ENCODE results near the gene LIG1.

The LIG1 gene

GRCh38 chr19:48175578-48175977 lies 5.4 kb upstream of the LIG1 start:
- Histone ChIP-seq H3K9ac (ENCODE audit: low read length) (no peak overlapping the region), H3K9me3 (ENCODE audit: low read length) (no peaks in the 10 kb centered on the region), H3K4me3 (ENCODE audit: low read depth in 1 of 2, low read length in 2 of 2) (no peak overlapping the region), H3K27ac (ENCODE audit: low read depth, low read length) (no peak overlapping the region), H3K4me1 (ENCODE audit: insufficient read depth, low read length) (peaks cover 6% of the 10 kb centered on the region), H3K36me3 (ENCODE audit: insufficient read depth, low read length) (peaks cover 25% of the 10 kb centered on the region), H3K27me3 (ENCODE audit: control insufficient read depth in 1 of 2, insufficient read depth in 2 of 2, low read length in 2 of 2) (no peaks in the 10 kb centered on the region)

DNA sequence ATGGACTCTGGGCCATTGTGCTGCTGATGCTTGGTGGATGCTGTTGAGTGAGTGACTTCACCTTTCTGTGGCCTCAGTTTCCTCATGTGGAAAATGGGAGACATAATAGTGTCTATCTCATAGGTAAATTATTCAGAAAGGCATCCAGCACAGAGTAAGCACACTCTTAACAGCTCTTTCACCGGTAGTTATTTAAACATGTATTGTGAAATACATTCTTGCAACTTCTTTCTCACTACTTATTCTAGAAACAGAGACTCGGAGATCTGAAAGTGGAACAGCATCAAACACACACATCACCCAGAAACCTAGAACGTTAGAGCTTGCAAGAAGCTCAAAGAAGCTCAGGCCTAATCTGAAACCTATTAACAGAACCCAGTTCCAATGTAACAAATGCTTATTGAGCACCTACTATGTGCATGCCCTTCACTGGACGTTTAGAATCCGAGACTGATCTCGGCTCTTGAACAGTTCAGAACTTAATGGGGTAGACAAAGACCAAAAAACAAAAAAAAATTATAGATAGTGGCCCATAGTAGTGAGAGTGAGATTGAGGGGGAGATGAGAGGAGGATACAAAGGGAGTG lies 4.4 kb upstream of the LIG1 start:
- Histone ChIP-seq H3K9me3 (ENCODE audit: low read length) (no peaks in the 10 kb centered on the region), H3K9ac (ENCODE audit: low read length) (no peak overlapping the region), H3K36me3 (ENCODE audit: insufficient read depth, low read length) (peaks cover 22% of the 10 kb centered on the region), H3K4me1 (ENCODE audit: insufficient read depth, low read length) (peaks cover 6% of the 10 kb centered on the region), H3K4me3 (ENCODE audit: low read depth in 1 of 2, low read length in 2 of 2) (no peak overlapping the region), H3K27ac (ENCODE audit: low read depth, low read length) (no peak overlapping the region), H3K27me3 (ENCODE audit: control insufficient read depth in 1 of 2, insufficient read depth in 2 of 2, low read length in 2 of 2) (no peaks in the 10 kb centered on the region)

- H3K9me3 ChIP-seq (ENCODE audit: low read length) = no peaks in the 10 kb centered on the region
- H3K27ac ChIP-seq (ENCODE audit: low read depth, low read length) = no peak overlapping the region
- no peaks in the 10 kb centered on the region for H3K27me3 ChIP-seq (ENCODE audit: control insufficient read depth in 1 of 2, insufficient read depth in 2 of 2, low read length in 2 of 2)
- peak overlapping the region in 1 of 2 donors; percentile 98 for H3K4me3 ChIP-seq (ENCODE audit: low read depth in 1 of 2, low read length in 2 of 2)
- peaks cover 19% of the 10 kb centered on the region for H3K36me3 ChIP-seq (ENCODE audit: insufficient read depth, low read length)
- H3K9ac ChIP-seq (ENCODE audit: low read length) = no peak overlapping the region
- H3K4me1 ChIP-seq (ENCODE audit: insufficient read depth, low read length) = peaks cover 6% of the 10 kb centered on the region
These were observed 1.6 kb upstream of the LIG1 start for GRCh38 chr19:48171710-48172109.

GRCh38 chr19:48170817-48171347 lies 738 bp upstream of the LIG1 start:
- Histone ChIP-seq H3K4me3 (ENCODE audit: low read depth in 1 of 2, low read length in 2 of 2) (peak overlapping the region; percentile 86 to 98), H3K27me3 (ENCODE audit: control insufficient read depth in 1 of 2, insufficient read depth in 2 of 2, low read length in 2 of 2) (no peaks in the 10 kb centered on the region), H3K4me1 (ENCODE audit: insufficient read depth, low read length) (peaks cover 6% of the 10 kb centered on the region), H3K36me3 (ENCODE audit: insufficient read depth, low read length) (peaks cover 19% of the 10 kb centered on the region), H3K27ac (ENCODE audit: low read depth, low read length) (peak overlapping the region; percentile 77), H3K9me3 (ENCODE audit: low read length) (no peaks in the 10 kb centered on the region), H3K9ac (ENCODE audit: low read length) (peak overlapping the region; percentile 69)

GRCh38 chr19:48169578-48169938 lies 586 bp downstream of the LIG1 start:
- peaks cover 10% of the 10 kb centered on the region for H3K36me3 ChIP-seq (ENCODE audit: insufficient read depth, low read length)
- no peak overlapping the region for H3K27ac ChIP-seq (ENCODE audit: low read depth, low read length)
- H3K27me3 ChIP-seq (ENCODE audit: control insufficient read depth in 1 of 2, insufficient read depth in 2 of 2, low read length in 2 of 2) = no peaks in the 10 kb centered on the region
- peaks cover 6% of the 10 kb centered on the region for H3K4me1 ChIP-seq (ENCODE audit: insufficient read depth, low read length)
- no peaks in the 10 kb centered on the region for H3K9me3 ChIP-seq (ENCODE audit: low read length)
- peak overlapping the region; percentile 86 to 98 for H3K4me3 ChIP-seq (ENCODE audit: low read depth in 1 of 2, low read length in 2 of 2)
- H3K9ac ChIP-seq (ENCODE audit: low read length) = no peak overlapping the region

GRCh38 chr19:48168689-48169088 lies 1.5 kb downstream of the LIG1 start:
- H3K27ac ChIP-seq (ENCODE audit: low read depth, low read length) = peak overlapping the region; percentile 34
- H3K4me1 ChIP-seq (ENCODE audit: insufficient read depth, low read length) = peaks cover 6% of the 10 kb centered on the region
- no peaks in the 10 kb centered on the region for H3K9me3 ChIP-seq (ENCODE audit: low read length)
- H3K27me3 ChIP-seq (ENCODE audit: control insufficient read depth in 1 of 2, insufficient read depth in 2 of 2, low read length in 2 of 2) = no peaks in the 10 kb centered on the region
- peaks cover 1% of the 10 kb centered on the region for H3K36me3 ChIP-seq (ENCODE audit: insufficient read depth, low read length)
- H3K4me3 ChIP-seq (ENCODE audit: low read depth in 1 of 2, low read length in 2 of 2) = no peak overlapping the region
- H3K9ac ChIP-seq (ENCODE audit: low read length) = no peak overlapping the region

DNA sequence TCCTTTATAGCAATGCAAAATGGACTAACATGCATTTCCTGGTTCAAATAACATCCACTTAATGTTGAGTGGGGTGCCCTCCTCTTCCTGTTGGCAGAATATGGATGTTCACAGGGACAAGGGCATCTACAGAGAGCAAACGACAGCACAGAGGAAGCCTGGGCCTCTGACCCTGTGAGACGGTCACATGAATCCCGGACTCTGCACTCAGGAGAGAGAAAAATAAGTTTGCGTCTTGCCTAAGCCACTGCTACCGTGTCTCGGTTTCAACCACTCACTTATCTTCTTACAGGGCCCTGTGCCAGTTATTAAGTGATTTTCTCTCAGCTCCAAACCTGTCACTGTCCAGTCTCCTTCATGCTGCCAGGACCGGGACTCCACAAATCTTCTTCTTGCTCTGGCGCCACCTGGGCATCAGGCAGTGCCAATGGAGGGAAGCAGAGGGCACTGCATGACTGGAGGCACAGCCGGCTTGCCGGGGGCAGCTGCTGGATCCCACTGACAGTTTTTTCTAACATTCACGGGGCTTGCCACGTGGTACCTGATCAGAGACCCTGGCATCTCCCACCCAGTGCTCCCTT lies 11.8 kb downstream of the LIG1 start:
- Histone ChIP-seq H3K27me3 (ENCODE audit: control insufficient read depth in 1 of 2, insufficient read depth in 2 of 2, low read length in 2 of 2) (no peaks in the 10 kb centered on the region), H3K9ac (ENCODE audit: low read length) (no peak overlapping the region), H3K9me3 (ENCODE audit: low read length) (no peaks in the 10 kb centered on the region), H3K4me1 (ENCODE audit: insufficient read depth, low read length) (no peaks in the 10 kb centered on the region), H3K27ac (ENCODE audit: low read depth, low read length) (no peak overlapping the region), H3K36me3 (ENCODE audit: insufficient read depth, low read length) (no peaks in the 10 kb centered on the region), H3K4me3 (ENCODE audit: low read depth in 1 of 2, low read length in 2 of 2) (no peak overlapping the region)

DNA sequence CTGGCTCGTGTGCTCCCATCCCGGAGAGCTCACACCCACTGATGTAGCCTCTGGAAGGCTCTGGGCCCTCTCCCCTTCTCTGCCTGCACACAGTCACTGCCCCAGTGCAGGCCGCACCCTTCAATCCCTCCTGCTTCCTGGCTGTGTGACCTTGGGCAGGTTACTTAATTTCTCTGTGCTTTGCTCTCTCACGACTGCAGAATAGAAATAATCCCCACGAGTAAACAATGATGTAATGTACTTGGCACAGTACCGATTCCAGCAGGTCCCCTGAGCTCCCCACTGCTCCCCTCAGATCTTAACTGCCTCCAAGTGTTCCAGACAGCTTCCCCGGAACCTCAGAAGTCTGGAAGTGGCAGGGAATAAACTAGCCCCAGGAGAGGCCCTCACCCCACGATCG lies 16.1 kb downstream of the LIG1 start:
- Histone ChIP-seq H3K27me3 (ENCODE audit: control insufficient read depth in 1 of 2, insufficient read depth in 2 of 2, low read length in 2 of 2) (no peaks in the 10 kb centered on the region), H3K9ac (ENCODE audit: low read length) (no peak overlapping the region), H3K4me3 (ENCODE audit: low read depth in 1 of 2, low read length in 2 of 2) (no peak overlapping the region), H3K4me1 (ENCODE audit: insufficient read depth, low read length) (peaks cover 14% of the 10 kb centered on the region), H3K9me3 (ENCODE audit: low read length) (no peaks in the 10 kb centered on the region), H3K36me3 (ENCODE audit: insufficient read depth, low read length) (no peaks in the 10 kb centered on the region), H3K27ac (ENCODE audit: low read depth, low read length) (no peak overlapping the region)

GRCh38 chr19:48152551-48152950 lies 17.6 kb downstream of the LIG1 start:
- Histone ChIP-seq H3K27me3 (ENCODE audit: control insufficient read depth in 1 of 2, insufficient read depth in 2 of 2, low read length in 2 of 2) (no peaks in the 10 kb centered on the region), H3K36me3 (ENCODE audit: insufficient read depth, low read length) (no peaks in the 10 kb centered on the region), H3K4me1 (ENCODE audit: insufficient read depth, low read length) (peaks cover 17% of the 10 kb centered on the region), H3K9me3 (ENCODE audit: low read length) (no peaks in the 10 kb centered on the region), H3K27ac (ENCODE audit: low read depth, low read length) (no peak overlapping the region), H3K9ac (ENCODE audit: low read length) (no peak overlapping the region), H3K4me3 (ENCODE audit: low read depth in 1 of 2, low read length in 2 of 2) (no peak overlapping the region)

DNA sequence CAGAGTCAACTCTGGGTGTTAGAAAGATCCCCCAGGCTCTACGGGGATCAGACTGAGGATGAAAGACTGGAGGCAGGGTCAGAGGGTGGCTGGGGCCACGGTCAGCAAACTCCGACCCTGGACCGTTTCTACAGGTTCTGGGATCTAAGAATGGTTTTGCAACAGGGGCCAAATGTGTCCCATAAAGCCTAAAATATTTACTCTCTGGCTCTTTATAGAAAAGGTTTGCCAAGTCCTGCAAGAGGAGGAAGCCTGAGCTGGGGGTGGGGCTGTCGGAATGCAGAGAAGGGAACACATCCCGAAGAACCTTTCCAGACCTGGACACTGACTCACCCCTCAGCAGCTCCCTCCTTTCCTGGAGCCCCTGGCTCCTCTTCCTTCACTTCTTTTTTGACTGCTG lies 20.7 kb downstream of the LIG1 start:
- no peaks in the 10 kb centered on the region for H3K9me3 ChIP-seq (ENCODE audit: low read length)
- H3K36me3 ChIP-seq (ENCODE audit: insufficient read depth, low read length) = no peaks in the 10 kb centered on the region
- peak overlapping the region; percentile 32 for H3K27ac ChIP-seq (ENCODE audit: low read depth, low read length)
- no peak overlapping the region for H3K9ac ChIP-seq (ENCODE audit: low read length)
- H3K4me3 ChIP-seq (ENCODE audit: low read depth in 1 of 2, low read length in 2 of 2) = no peak overlapping the region
- no peaks in the 10 kb centered on the region for H3K27me3 ChIP-seq (ENCODE audit: control insufficient read depth in 1 of 2, insufficient read depth in 2 of 2, low read length in 2 of 2)
- peaks cover 17% of the 10 kb centered on the region for H3K4me1 ChIP-seq (ENCODE audit: insufficient read depth, low read length)

GRCh38 chr19:48148576-48148975 lies 21.6 kb downstream of the LIG1 start:
- no peak overlapping the region for H3K27ac ChIP-seq (ENCODE audit: low read depth, low read length)
- H3K9me3 ChIP-seq (ENCODE audit: low read length) = no peaks in the 10 kb centered on the region
- H3K4me1 ChIP-seq (ENCODE audit: insufficient read depth, low read length) = peaks cover 17% of the 10 kb centered on the region
- H3K9ac ChIP-seq (ENCODE audit: low read length) = no peak overlapping the region
- no peaks in the 10 kb centered on the region for H3K36me3 ChIP-seq (ENCODE audit: insufficient read depth, low read length)
- no peaks in the 10 kb centered on the region for H3K27me3 ChIP-seq (ENCODE audit: control insufficient read depth in 1 of 2, insufficient read depth in 2 of 2, low read length in 2 of 2)
- no peak overlapping the region for H3K4me3 ChIP-seq (ENCODE audit: low read depth in 1 of 2, low read length in 2 of 2)

DNA sequence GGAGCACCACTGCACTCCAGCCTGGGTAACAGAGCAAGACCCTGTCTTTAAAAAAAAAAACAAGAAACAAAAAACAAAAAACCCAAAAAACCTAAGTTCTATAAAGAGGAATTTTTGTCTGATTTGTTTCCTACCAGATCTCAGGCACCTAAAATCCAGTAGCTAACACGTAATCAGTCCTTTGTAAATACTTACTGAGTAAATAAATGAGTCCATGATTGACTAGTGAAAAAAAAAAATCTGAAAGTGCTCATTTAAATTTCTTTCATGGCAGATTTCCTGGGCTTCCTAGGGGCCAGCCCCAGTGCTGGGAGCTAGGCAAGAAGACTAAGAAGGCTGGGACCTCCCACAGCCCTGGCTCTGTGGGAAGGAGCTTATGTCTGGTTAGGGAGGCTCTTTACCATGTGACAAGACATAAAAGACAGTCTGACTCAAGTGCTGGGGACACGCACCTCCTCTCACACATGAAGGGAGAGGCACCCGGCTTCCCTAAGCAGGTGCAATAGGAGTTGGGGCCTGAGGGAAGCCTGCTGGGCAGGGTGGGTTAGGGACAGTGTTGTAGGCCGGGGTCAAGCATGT lies 22.5 kb downstream of the LIG1 start:
- H3K27ac ChIP-seq (ENCODE audit: low read depth, low read length) = no peak overlapping the region
- no peak overlapping the region for H3K9ac ChIP-seq (ENCODE audit: low read length)
- H3K27me3 ChIP-seq (ENCODE audit: control insufficient read depth in 1 of 2, insufficient read depth in 2 of 2, low read length in 2 of 2) = no peaks in the 10 kb centered on the region
- no peaks in the 10 kb centered on the region for H3K36me3 ChIP-seq (ENCODE audit: insufficient read depth, low read length)
- H3K4me1 ChIP-seq (ENCODE audit: insufficient read depth, low read length) = peaks cover 17% of the 10 kb centered on the region
- no peak overlapping the region for H3K4me3 ChIP-seq (ENCODE audit: low read depth in 1 of 2, low read length in 2 of 2)
- H3K9me3 ChIP-seq (ENCODE audit: low read length) = no peaks in the 10 kb centered on the region
